Erythroblast (primary cell): ENCODE results near the gene SLC31A1.
"Not testable (repeated sequence)": the region's sequence is repeated elsewhere in the genome, so short reads cannot be mapped to it uniquely, and the experiment has no call there.

ENCODE experiments used
- GATA1 ChIP-seq: IDR thresholded peaks from 2 replicates; pipeline ENCODE4 v1.6.1; 2011; ENCODE audit warnings: low read depth, mild to moderate bottlenecking, control low read depth, low read length, moderate library complexity
- POLR2A ChIP-seq: IDR thresholded peaks from 2 replicates; pipeline ENCODE4 v1.6.1; 2011; ENCODE audit warnings: mild to moderate bottlenecking, low read length

GRCh38 chr9:113235701-113236255 lies 14.4 kb downstream of the SLC31A1 start:
- TF ChIP-seq POLR2A, GATA1: not testable (repeated sequence)
